Measurements from ENCODE around the gene IQCM.
A peak's percentile ranks its signal among the peaks of the same experiment; 100 is the strongest.
"Not testable (repeated sequence)": the region's sequence is repeated elsewhere in the genome, so short reads cannot be mapped to it uniquely, and the experiment has no call there.

The IQCM gene

GRCh38 chr4:149426461-149426860 lies 389.2 kb downstream of the IQCM start:
- no peak for DNase-seq

GRCh38 chr4:149409555-149409962 lies 406.1 kb downstream of the IQCM start:
- DNase-seq, result no peak

DNA sequence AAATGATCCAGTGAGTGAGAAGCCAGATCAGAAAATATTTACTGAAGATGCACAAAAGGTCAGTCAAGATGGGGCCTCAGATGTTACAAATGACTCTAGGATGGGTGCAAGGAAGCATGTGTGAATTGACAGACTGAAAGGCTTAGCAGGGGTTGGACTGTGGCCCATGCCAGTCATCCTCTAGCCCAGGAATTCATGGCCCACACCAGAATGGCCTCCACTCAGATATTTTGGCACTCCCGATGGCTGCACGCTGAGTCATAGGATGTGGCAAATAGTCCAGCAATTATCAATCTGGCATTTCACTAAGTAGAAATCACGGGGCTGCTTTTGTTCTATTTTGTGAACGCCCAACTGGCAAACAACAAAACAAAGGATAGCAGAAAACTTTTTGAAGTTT lies 406.5 kb downstream of the IQCM start:
- peak; percentile 35 for DNase-seq

- DNase-seq, result no peak
Observed at GRCh38 chr4:149404143-149404542, 411.5 kb downstream of the IQCM start.

DNA sequence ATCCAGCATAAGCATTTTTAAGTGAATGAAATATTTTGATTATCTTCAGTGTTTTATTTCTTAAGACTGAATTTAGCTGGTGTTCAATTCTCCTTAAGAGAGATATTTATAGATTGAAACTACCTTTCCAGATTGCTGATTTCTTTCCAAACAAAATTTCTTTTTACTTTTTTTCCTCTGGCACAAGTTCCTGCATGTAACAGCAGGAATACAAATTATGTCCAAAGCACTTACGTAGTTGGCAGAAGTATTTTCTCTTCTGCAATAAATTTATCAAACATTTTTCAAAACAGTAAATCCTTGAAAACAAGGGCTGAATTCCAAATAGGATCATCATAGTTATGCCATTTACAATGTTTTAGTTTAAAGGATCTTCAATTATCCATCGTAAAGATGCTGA lies 412.6 kb downstream of the IQCM start:
- no peak for DNase-seq

DNA sequence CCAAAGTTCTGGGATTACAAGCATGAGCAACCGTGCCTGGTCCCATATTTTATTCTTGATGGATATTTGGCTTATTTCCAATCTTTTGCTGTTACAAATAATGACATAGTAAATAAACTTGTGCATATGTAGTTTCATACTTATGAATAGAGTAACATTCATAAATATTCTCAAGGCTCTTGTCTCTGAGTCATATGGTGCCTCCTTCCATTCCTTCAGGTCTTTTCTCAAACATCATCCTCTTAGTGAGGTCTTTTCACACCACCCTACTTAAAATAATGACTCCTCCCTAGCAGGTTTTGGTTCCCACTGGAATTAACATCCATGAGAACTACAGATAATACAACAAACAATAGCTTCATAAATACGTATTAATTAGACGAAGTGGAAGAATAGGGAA lies 416.6 kb downstream of the IQCM start:
- DNase-seq, result no peak

DNA sequence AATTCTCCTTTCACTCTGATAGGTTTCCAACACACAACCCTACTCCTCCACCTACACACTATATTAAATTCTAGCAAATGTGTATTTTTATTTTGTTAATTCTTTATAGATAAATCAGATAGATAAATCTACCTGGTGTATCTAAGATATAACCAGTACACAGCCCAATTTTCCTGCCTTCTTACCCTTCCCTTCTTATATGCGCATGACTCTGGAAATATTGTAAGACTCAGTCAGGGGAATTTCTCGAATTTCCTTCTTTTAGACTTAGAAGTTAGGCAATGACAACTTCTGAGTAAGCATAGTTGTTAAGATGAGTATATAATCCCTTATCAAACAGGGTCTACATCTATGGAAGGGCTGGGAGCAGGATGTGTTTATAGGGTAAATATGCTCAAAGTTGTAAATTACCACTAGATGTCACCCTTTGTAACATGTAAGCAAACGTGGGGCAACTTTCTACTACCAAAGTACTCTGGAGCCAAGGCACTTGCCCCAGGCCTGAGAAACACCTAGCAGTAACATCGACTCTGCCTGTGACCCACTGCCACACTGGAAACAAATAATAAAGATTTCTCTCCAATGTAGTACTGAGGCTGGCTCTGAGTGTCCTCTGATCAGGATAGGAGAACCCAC lies 444.7 kb downstream of the IQCM start:
- no peak for DNase-seq

DNA sequence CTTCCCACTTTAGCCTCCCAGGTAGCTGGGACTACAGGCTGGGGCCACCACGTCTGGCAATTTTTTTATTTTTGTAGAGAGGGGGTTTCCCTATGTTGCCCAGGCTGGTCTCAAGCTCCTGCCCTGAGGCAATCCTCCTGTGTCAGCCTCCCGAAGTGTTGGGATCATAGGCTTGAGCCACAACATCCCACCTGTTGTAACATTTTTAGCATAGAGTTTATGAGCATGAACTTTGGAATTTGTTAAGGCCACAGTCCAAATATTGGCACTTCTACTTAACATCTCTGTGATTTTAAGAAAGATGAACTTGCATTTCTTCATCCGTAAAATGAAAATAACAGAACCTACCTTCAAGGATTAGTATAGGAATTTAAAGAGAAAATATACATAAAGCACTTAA lies 445.6 kb downstream of the IQCM start:
- DNase-seq, result no peak

DNA sequence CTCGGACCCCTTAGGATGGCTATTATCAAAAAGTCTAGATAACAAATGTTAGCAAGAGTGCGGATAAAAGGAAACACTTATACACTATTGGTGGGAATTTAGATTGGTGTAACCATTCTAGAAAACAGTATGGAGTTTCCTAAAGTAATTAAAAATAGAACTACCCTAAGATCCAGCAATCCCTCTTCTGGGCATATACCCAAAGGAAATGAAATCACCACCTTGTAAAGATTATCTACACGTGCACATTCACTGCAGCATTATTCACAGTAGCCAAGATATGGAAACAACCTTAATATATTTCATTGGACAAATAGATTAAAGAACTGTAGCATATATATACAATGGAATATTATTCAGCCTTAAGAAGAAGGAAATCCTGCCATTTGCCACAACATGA lies 462.4 kb downstream of the IQCM start:
- no peak for DNase-seq

- no peak for DNase-seq
Observed at GRCh38 chr4:149349541-149349940, 466.1 kb downstream of the IQCM start.

DNA sequence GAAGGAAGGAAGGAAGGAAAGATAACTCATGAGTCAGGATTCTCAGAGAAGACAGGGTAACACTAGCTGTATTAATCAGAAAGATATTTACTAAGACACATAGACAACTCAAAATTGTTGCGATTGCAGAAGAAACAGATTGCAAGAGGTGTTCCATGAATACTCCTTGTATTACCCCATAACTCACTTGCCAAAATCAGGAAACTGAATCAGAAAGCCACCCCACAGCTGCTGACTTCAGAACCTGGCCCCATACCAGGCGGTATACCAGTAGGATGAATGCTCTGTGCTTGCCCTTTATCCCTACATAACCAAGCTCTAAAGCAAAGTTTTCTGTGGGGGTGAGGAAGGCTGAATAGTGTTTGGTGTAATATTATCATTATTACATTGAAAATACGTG lies 468.5 kb downstream of the IQCM start:
- DNase-seq, result no peak

DNA sequence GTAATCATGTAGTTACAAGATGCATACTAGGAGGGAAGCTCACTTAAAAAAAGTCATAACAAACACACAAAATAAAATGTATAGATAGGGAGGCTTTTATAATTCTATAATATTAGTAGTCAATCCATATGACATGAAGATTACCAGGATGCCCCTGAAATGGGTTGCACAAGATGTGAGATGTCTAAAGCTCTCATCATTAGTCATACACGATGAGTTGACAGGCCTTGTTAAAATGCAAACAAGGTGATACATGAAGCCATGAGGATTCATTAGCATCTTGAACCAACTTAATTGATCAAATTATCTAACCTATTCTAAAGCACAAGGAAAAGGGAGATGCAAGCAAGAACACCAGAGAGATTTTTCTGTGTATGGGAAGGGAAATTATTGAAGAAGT lies 470.2 kb downstream of the IQCM start:
- DNase-seq, result no peak

GRCh38 chr4:149344436-149344835 lies 471.2 kb downstream of the IQCM start:
- DNase-seq, result no peak

GRCh38 chr4:149343614-149344013 lies 472.0 kb downstream of the IQCM start:
- DNase-seq, result no peak

DNA sequence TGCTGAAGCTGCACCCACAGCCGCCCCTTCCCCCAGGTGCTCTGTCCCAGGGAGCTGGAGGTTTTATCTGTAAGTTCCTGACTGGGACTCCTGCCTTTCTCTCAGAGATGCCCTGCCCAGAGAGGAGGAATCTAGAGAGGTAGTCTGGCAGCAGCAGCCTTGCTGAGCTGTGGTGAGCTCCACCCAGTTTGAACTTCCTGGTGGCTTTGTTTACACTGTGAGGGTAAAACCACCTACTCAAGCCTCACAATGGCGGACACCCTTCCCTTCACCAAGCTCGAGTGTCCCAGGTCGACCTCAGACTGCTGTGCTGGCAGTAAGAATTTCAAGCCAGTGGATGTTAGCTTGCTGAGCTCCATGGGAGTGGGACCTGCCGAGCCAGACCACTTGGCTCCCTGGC lies 474.5 kb downstream of the IQCM start:
- DNase-seq, result not testable (repeated sequence)

- no peak for DNase-seq
Observed at GRCh38 chr4:149328161-149328560, 487.5 kb downstream of the IQCM start.

- no peak for DNase-seq
Observed at GRCh38 chr4:149322203-149322602, 493.4 kb downstream of the IQCM start.

GRCh38 chr4:149321438-149321837 lies 494.2 kb downstream of the IQCM start:
- DNase-seq, result no peak

DNA sequence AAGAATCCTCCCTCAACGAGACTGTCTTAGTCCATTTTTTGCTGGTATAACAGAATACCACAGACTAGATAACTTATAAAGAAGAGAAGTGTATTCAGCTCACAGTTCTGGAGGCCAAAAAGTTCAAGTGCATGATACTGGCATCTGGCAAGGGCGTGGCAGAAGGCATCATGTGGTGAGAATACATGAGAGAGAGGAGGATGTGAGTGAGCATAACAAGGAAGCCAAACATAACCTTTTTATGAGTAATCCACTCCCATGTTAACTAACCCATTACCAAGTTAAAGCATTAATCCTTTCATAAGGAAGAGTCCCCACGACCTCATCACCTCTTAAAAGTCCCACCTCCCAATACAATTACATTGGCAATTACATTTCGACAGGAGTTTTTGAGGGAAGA lies 504.6 kb downstream of the IQCM start:
- no peak for DNase-seq

GRCh38 chr4:149306537-149306936 lies 509.1 kb downstream of the IQCM start:
- DNase-seq, result no peak

Data from T1000 (cell line).